GM19397 (cell line): ENCODE measurements around the gene LDHA.

Source experiments
- ATAC-seq: cut with Tn5 transposase; IDR thresholded peaks from one replicate; pipeline ENCODE4 v1.9.1; 2021; ENCODE audit warnings: mild to moderate bottlenecking, moderate library complexity; ENCODE audit not compliant: unreplicated experiment

Gene LDHA

GRCh38 chr11:18394275-18394927 lies at the start of gene LDHA:
Gene LDHA (plus strand): TSS chr11:18394563. CDS start chr11:18396843, 2,280 bp downstream.
- ATAC-seq: peak; percentile 63

DNA sequence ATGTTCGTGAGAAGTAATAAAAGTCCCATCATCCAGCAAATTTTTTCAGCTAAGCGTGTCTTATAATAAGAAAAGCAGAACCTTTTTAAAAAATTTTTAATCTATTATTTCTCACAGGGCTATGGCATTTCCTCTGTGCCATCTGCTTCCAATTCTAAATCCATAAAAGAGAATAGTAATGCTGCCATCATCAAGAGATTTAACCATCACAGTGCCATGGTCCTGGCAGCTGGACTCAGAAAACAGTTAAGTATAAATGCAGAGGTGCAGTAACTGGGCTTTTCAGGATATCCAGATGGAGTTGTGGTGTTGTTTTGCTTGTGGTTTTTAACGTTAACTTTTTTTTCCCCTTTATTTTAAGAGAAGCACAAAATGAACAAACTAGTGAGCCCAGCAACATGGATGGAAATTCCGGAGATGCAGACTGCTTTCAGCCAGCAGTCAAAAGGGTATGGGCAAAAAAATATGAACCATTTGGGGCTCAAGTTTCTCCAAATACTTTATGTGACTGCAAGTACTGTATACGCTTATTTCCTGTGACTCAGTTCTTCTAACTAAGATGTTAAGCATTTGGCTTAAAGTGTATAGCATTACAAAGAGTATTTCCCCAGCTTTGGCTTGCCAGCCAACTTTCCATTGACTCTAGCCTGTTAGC lies 46.8 kb upstream of the LDHA start:
- ATAC-seq: no peak

GRCh38 chr11:18352581-18352980 lies 41.8 kb upstream of the LDHA start:
- no peak for ATAC-seq

- no peak for ATAC-seq
Measured at GRCh38 chr11:18358646-18359045, 35.7 kb upstream of the LDHA start.

GRCh38 chr11:18361154-18361553 lies 33.2 kb upstream of the LDHA start:
- no peak for ATAC-seq

DNA sequence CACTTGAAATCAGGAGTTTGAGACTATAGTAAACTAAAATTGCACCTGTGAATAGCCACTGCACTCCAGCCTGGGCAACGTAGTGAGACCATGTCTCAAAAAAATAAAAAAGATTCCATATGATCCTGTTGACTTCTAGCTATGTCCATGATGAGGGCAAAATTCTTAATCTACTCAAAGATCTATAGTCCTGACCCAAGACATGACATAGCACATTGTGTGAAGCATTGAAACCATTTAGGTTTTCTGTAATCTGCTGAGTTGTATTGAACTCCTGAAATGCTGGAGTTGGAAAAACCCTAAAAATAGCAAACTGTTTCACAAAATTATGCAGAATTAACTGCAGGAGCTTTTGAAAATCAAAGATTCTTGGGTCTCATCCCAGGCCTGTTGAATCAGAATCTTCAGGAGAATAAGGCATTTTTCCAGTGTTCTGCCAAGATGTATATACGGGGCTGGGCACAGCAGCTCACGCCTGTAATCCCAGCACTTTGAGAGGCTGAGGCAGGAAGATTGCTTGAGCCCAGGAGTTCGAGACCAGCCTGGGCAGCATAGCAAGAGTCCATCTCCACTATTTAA lies 29.8 kb upstream of the LDHA start:
- ATAC-seq: no peak

- ATAC-seq: no peak
Measured at GRCh38 chr11:18365741-18366140, 28.6 kb upstream of the LDHA start.

DNA sequence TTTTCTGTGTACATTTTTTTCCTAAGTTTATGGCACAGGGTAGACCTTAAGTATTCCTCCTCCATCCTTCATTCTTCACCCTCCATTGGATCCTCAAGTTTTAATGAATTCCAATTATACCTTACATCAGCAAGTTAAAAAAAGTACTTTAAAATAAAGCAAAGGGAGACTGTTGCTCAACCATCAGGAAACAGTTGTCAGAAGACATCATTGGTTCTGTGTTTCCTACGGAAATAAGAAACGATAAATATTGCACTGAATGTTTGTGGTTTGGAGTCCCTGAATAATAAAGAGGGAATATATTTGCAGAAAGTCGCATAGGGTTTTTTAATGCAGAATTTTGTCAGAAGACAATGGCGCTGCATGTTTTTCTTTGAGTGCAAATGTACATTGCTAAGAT lies 28.1 kb upstream of the LDHA start:
- no peak for ATAC-seq

GRCh38 chr11:18367431-18367830 lies 26.9 kb upstream of the LDHA start:
- no peak for ATAC-seq

- no peak for ATAC-seq
Measured at GRCh38 chr11:18368221-18368620, 26.1 kb upstream of the LDHA start.

GRCh38 chr11:18369398-18369797 lies 25.0 kb upstream of the LDHA start:
- no peak for ATAC-seq

DNA sequence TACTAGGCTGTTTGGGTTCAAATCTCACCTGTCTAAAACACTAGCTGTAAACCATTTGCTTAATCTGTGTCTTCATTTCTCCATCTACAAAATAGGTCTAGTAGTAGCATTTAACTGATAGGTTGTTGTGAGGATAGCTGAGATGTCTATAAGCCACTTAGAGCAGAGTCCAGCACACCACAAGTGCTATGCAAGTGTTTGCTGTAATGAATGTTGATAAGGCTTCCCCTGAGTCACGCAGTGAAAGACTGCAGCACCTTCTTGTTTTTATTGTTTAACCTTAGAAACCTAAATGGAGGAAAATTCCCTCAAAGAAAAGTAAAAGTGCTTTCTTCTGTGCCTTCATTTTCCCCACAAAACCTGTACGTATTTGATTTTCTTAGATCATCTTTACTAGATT lies 23.1 kb upstream of the LDHA start:
- ATAC-seq: no peak

DNA sequence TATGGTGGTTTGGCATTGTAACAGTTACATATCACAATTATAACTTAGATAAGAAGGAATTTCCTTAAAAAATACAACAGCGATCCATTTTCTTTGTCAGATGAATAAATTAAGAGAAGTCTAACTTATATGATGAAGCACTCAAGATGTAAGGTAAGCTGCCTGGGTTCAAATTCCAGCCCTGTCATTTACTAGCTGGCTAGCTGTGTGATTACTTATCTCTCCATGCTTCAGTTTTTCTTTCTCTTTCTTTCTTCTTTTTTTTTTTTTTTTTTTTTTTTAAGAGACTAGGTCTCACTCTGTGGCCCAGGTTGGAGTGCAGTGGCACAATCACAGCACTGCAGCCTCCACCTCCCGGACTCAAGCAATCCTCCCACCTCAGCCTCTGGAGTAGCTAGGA lies 22.2 kb upstream of the LDHA start:
- no peak for ATAC-seq

- no peak for ATAC-seq
Measured at GRCh38 chr11:18374956-18375355, 19.4 kb upstream of the LDHA start.

DNA sequence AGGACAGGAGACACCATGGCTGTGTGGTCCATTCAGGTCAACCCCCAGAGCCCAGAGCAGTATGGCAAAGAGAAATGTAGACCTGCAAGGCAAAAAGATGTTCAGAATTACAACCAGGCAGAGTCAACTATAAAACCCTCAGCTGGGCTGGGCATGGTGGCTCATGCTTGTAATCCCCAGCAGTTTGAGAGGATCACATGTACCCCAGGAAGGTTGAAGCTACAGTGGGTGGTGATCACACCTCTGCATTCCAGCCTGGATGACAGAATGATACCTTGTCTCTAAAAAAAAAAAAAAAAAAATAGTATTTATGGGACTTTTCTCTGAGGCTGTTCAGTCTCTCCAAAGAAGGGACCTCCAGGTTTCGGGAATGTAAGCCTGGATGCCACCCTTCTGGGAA lies 18.4 kb upstream of the LDHA start:
- ATAC-seq: no peak

DNA sequence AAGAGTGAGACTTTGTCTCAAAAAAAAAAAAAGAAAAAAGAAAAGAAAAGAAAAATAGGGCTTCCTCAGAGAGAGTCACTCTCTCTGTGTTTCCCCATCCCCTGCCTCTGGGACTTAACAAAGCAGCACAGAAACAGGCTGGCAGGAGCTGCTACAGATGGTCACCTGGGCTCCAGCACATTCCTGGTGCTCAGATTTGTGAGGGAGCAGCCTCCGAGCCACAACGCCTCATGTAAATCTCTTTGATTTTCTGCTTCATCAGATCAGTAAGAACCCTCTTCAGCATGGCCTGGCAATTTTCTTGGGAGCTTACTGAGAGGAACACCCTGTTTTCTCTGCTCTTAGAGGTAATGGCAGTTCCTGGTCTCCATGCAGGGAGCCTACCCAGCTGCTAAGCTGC lies 15.2 kb upstream of the LDHA start:
- ATAC-seq: no peak

GRCh38 chr11:18383388-18384156 lies 10.8 kb upstream of the LDHA start:
- peak; percentile 82 for ATAC-seq

GRCh38 chr11:18384157-18384641 lies 10.2 kb upstream of the LDHA start:
- peak; percentile 61 for ATAC-seq

GRCh38 chr11:18390088-18390487 lies 4.3 kb upstream of the LDHA start:
- ATAC-seq: no peak

- no peak for ATAC-seq
Measured at GRCh38 chr11:18392434-18393321, 1.7 kb upstream of the LDHA start.
